Embryonic facial prominence (tissue), 1 donor: ENCODE measurements around the gene SLC16A10.

Source experiments
- DNase-seq: peaks from one replicate; pipeline ENCODE4 v3.0.0-alpha.2; 2016; ENCODE audit errors: extremely low spot score

SLC16A10 gene

DNA sequence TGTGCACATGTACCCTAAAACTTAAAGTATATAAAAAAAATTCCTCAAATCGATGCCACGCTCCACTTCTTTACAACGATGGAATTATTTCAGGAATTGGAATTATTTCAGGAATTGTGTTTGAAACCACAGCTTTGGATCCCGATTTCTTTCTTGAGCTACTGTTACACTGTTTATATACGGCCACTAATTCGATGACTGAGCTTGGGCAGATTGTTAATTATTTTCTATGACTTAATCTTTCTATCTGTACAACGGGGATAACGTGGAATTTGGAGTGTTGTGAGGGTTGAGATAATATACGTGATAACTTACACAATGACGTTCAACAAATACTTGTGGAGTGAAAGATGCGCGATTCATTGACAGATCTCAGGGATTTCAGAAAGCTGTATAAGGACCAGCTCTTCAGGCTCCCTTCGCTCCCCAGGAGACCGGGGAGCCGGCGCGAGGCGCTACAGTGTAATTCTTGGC lies 171.3 kb downstream of the SLC16A10 start:
- DNase-seq = no peak

DNA sequence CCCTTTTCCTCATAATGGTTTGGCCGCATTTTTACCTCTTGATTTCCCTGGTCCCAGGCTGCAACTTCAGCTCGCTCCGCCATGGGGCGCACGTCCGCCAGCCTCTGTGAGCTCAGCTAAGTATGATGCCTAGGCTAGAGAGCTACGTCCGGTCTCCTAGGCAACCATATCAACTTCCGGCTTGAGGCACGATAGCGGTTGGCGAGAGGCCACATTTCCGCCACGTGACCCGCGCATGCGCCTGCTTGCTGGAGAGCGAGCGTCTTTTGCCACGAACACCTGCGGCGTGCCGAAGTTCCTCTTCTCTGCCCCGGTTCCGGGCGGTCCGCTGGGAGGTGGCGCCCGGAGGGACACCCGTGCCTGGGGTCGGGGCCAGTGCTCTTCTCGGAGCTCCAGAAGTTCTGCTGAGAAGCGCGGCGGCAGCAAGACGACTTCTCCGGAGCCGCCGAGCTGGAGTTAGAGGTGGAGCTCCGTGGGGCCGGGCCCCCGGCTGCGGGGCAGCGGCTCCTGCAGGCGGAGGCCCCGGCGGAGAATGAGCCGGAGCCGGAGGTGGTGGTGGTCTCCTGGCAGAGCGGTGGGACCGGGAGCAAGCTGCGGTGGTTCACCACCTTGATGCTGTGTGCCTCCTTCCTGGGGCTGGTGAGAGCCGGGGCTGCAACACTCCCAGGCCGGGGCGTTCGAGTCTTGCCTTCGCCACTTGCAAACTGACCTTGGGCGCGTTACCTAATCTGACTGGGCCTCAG lies 172.0 kb downstream of the SLC16A10 start:
- DNase-seq = peak; percentile 99

- DNase-seq = no peak
These were observed 173.4 kb downstream of the SLC16A10 start for GRCh38 chr6:111260570-111261298.

- no peak for DNase-seq
These were observed 176.5 kb downstream of the SLC16A10 start for GRCh38 chr6:111263837-111264236.

- no peak for DNase-seq
These were observed 178.5 kb downstream of the SLC16A10 start for GRCh38 chr6:111265842-111266241.

GRCh38 chr6:111266276-111266675 lies 179.0 kb downstream of the SLC16A10 start:
- no peak for DNase-seq

- DNase-seq = no peak
These were observed 180.5 kb downstream of the SLC16A10 start for GRCh38 chr6:111267764-111268333.

- no peak for DNase-seq
These were observed 182.2 kb downstream of the SLC16A10 start for GRCh38 chr6:111269401-111269970.

GRCh38 chr6:111270121-111270520 lies 182.8 kb downstream of the SLC16A10 start:
- DNase-seq = no peak

DNA sequence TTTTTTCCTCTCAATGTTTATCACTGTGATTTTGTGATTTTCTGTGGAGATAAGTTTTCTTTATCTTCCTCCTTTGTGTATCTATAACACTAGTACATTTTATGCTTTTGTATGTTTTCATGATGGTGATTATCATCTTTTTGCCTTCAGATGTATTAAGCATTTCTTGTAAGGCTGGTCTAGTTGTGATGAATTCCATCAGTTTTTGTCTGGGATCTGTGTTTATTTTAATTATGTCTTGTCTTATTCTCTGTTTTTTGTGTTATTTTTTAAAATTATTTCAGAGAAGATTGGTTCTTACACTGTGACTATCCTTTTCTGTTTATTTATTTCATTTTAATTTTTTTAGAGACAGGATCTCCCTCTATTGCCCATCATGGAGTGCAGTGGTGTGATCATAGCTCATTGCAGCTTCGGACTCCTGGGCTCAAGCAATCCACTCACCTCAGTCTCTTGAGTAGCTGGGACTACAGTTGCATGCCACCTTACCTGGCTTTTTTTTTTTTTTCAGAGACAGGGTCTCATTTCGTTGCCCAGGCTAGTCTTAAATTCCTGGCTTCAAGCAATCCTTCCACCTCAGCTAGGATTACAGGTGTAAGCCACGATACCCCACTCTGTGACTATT lies 187.4 kb downstream of the SLC16A10 start:
- DNase-seq = no peak

DNA sequence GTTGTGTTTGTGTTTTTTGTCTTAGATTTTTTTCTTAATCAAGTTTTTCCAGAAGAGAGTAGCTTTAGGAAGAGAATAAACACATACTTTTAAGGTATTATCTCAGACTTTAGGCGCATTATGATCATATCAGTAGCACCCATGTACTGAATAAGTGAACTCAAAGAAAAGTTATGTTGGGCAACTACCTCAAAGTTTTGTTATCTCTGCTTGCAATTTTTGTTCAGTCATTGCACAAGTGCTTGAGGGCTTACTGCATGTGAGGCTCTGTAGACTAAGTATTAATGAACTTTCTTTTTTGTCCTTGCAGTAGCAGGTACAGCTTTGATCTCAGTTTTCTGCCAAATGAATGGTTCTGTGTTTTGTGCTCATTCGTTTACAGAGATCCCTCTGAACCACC lies 189.0 kb downstream of the SLC16A10 start:
- no peak for DNase-seq

DNA sequence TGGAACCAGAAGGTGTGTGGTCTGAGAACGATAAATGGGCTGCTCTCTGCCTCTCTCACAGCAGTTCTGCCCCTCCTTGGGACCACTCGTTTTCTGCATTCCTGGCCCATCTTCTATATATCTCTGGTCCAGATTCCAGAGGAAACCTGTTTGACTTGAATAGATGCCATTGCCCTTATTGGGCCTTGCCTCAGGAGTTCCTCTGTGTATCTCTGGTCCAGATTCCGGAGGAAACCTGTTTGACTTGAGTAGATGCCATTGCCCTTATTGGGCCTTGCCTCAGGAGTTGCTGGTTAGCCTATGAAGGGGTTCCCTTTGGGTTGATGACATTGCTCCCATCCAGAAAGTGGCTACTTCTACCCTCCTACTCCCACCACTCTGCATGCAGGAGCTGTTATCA lies 189.4 kb downstream of the SLC16A10 start:
- no peak for DNase-seq

DNA sequence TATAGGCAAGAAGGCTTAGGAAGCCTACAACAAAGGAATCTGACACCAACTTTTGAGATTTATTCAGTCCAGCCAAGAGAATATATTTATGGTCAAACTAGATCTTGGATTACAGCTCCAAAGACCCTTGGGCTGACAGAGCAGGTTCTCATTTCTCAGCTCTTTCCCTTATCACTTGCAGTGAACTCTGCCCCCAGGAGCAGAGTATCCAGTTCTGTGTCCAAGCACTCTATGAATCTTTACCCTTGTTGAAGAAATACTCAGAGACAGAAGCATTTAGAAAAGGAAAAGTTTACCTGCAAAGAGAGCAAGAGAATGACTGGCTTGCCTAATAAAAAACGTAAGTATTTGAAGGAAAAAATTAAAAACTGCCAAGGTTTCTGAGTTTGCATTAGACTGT lies 190.5 kb downstream of the SLC16A10 start:
- no peak for DNase-seq

- DNase-seq = no peak
These were observed 191.4 kb downstream of the SLC16A10 start for GRCh38 chr6:111278731-111279130.

DNA sequence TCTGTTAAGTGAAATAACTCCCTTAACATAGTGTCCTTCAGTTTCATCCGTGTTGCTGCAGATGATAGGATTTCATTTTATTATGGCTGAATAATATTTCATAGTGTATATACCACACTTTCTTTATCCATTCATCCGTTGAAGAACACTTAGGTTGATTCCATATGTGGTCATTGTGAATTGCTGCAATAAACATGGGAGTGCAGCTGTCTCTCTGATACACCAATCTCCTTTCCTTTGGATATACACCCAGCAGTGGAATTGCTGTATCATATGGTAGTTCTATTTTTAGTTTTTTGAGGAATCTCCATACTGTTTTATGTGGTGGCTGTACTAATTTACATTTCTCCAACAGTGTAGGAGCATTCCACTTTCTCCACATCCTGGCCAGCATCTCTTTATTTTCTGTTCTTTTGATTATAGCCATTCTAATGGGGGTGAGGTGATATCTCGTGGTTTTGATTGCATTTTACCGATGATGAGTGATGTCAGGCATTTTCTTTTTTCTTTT lies 193.2 kb downstream of the SLC16A10 start:
- no peak for DNase-seq
